Hepatocyte (in vitro differentiated cells): ENCODE measurements around the gene OR2D3. TPM values are rescaled to one million over a fixed set of nuclear protein-coding genes. Genes with fewer than 3 reads are reported as not detected.
"Not testable (repeated sequence)": the region's sequence is repeated elsewhere in the genome, so short reads cannot be mapped to it uniquely, and the experiment has no call there.

Experiments
- DNase-seq: peaks from one replicate; pipeline ENCODE4 v3.0.0-alpha.2; 2016; ENCODE audit warnings: low spot score
- H2AFZ ChIP-seq: fragments of 200-600 bp; sonication (generic); 2 replicates; pipeline ENCODE4 v1.6.0; 2016; ENCODE audit warnings: antibody characterized with exemption, mild to moderate bottlenecking
- H3K27ac ChIP-seq: fragments of 200-600 bp; sonication (generic); 2 replicates; pipeline ENCODE4 v1.5.1; 2016; ENCODE audit warnings: mild to moderate bottlenecking
- H3K27me3 ChIP-seq: fragments of 200-600 bp; sonication (generic); 2 replicates; pipeline ENCODE4 v1.6.1; 2016
- H3K36me3 ChIP-seq: fragments of 200-600 bp; sonication (generic); replicated peaks from 2 replicates; pipeline ENCODE4 v1.5.1; 2016; ENCODE audit warnings: low read depth; ENCODE audit not compliant: insufficient read depth
- H3K4me1 ChIP-seq: fragments of 200-600 bp; sonication (generic); 2 replicates; pipeline ENCODE4 v1.5.1; 2016; ENCODE audit warnings: mild to moderate bottlenecking, moderate library complexity; ENCODE audit not compliant: insufficient read depth
- H3K4me2 ChIP-seq: fragments of 200-600 bp; sonication (generic); 2 replicates; pipeline ENCODE4 v1.6.0; 2016
- H3K4me3 ChIP-seq: fragments of 200-600 bp; sonication (generic); 2 replicates; pipeline ENCODE4 v1.5.1; 2016; ENCODE audit warnings: mild to moderate bottlenecking
- H3K79me2 ChIP-seq: fragments of 200-600 bp; sonication (generic); 2 replicates; pipeline ENCODE4 v1.6.0; 2017; ENCODE audit warnings: mild to moderate bottlenecking
- H3K9me2 ChIP-seq: fragments of 200-600 bp; sonication (generic); replicated peaks from 2 replicates; pipeline ENCODE4 v1.6.0; 2017; ENCODE audit warnings: mild to moderate bottlenecking; ENCODE audit not compliant: insufficient read depth
- H3K9me3 ChIP-seq: fragments of 200-600 bp; sonication (generic); 2 replicates; pipeline ENCODE4 v1.5.1; 2016; ENCODE audit warnings: low read depth, mild to moderate bottlenecking
- H4K20me1 ChIP-seq: fragments of 200-600 bp; sonication (generic); 2 replicates; pipeline ENCODE4 v1.6.0; 2016; ENCODE audit warnings: mild to moderate bottlenecking; ENCODE audit not compliant: insufficient read depth, poor library complexity, severe bottlenecking
- CTCF ChIP-seq: fragments of 200-600 bp; sonication (generic); IDR thresholded peaks from 2 replicates; pipeline ENCODE4 v1.5.1; 2016; ENCODE audit warnings: antibody characterized with exemption, mild to moderate bottlenecking; ENCODE audit not compliant: poor library complexity
- EZH2 ChIP-seq: fragments of 200-600 bp; sonication (generic); IDR thresholded peaks from 2 replicates; pipeline ENCODE4 v1.6.1; 2016; ENCODE audit warnings: antibody characterized with exemption, mild to moderate bottlenecking, borderline replicate concordance
- EZH2phosphoT487 ChIP-seq: fragments of 200-600 bp; sonication (generic); IDR thresholded peaks from one replicate; pipeline ENCODE4 v1.6.1; 2018; ENCODE audit warnings: antibody characterized with exemption, mild to moderate bottlenecking, low read depth, moderate library complexity; ENCODE audit not compliant: unreplicated experiment, severe bottlenecking
- WGBS: methylation state at CpG from one replicate; pipeline ENCODE4 v1.1.6; 2016; ENCODE audit warnings: low lambda C conversion rate; ENCODE audit errors: missing lambda C conversion rate; 5-methylcytosine and 5-hydroxymethylcytosine counted together
- polyA plus RNA-seq: library from polyadenylated mRNA; unstranded; fragments of >200 nt; fragmentation: Nextera tagmentation; extraction: Ambion mirVana; gene quantifications from 2 replicates; pipeline ENCODE4 v1.2.1, GENCODE V29; 2016
- total RNA-seq: library from RNA; depleted of rRNA; stranded (reverse); fragments of >200 nt; gene quantifications from 2 replicates; pipeline ENCODE4 v1.2.3, GENCODE V29; 2014

The OR2D3 gene
- total and polyA plus RNA-seq, 2 experiments from 2014 or later, result not detected

GRCh38 chr11:6931146-6931713, 10.4 kb downstream of the OR2D3 start:
- 85% methylated on average over 3 of the region's 3 CpGs for WGBS
- no peaks in the 10 kb centered on the region for H3K79me2 ChIP-seq
- no peak for DNase-seq
- no peak overlapping the region for H3K27ac ChIP-seq
- no peaks in the 10 kb centered on the region for H4K20me1 ChIP-seq
- peaks cover 9% of the 10 kb centered on the region for H3K4me1 ChIP-seq
- H2AFZ ChIP-seq, result no peak overlapping the region
- no peaks in the 10 kb centered on the region for H3K9me3 ChIP-seq
- H3K27me3 ChIP-seq, result no peaks in the 10 kb centered on the region
- no peak overlapping the region for H3K4me2 ChIP-seq
- no peaks in the 10 kb centered on the region for H3K36me3 ChIP-seq
- no peak overlapping the region for H3K4me3 ChIP-seq
- no peak for TF ChIP-seq CTCF
- no peak for TF ChIP-seq EZH2phosphoT487
- TF ChIP-seq EZH2, result no peak
- no peaks in the 10 kb centered on the region for H3K9me2 ChIP-seq

- H3K36me3 ChIP-seq, result no peaks in the 10 kb centered on the region
- WGBS, result 90% methylated on average over 7 of the region's 7 CpGs
- H4K20me1 ChIP-seq, result no peaks in the 10 kb centered on the region
- no peaks in the 10 kb centered on the region for H3K9me3 ChIP-seq
- H3K9me2 ChIP-seq, result no peaks in the 10 kb centered on the region
- no peaks in the 10 kb centered on the region for H3K27me3 ChIP-seq
- no peak for DNase-seq
- no peak overlapping the region for H3K27ac ChIP-seq
- peaks cover 8% of the 10 kb centered on the region for H3K4me1 ChIP-seq
- no peaks in the 10 kb centered on the region for H3K79me2 ChIP-seq
- H3K4me2 ChIP-seq, result no peak overlapping the region
- no peak overlapping the region for H2AFZ ChIP-seq
- TF ChIP-seq CTCF (no peak), EZH2phosphoT487 (no peak), EZH2 (no peak)
- no peak overlapping the region for H3K4me3 ChIP-seq
Measured at GRCh38 chr11:6932145-6932544, 11.3 kb downstream of the OR2D3 start.

GRCh38 chr11:6941970-6942369, 21.2 kb downstream of the OR2D3 start:
- Histone ChIP-seq H3K9me3 (no peaks in the 10 kb centered on the region), H3K27ac (no peak overlapping the region), H4K20me1 (no peaks in the 10 kb centered on the region), H2AFZ (no peak overlapping the region), H3K4me1 (no peaks in the 10 kb centered on the region), H3K36me3 (no peaks in the 10 kb centered on the region), H3K4me3 (no peak overlapping the region), H3K9me2 (no peaks in the 10 kb centered on the region), H3K79me2 (no peaks in the 10 kb centered on the region), H3K27me3 (no peaks in the 10 kb centered on the region), H3K4me2 (no peak overlapping the region)
- no peak for DNase-seq
- TF ChIP-seq CTCF (no peak), EZH2 (no peak), EZH2phosphoT487 (no peak)

- no peak overlapping the region for H3K27ac ChIP-seq
- H3K79me2 ChIP-seq, result no peaks in the 10 kb centered on the region
- H3K9me3 ChIP-seq, result no peaks in the 10 kb centered on the region
- no peak overlapping the region for H3K4me2 ChIP-seq
- no peaks in the 10 kb centered on the region for H3K9me2 ChIP-seq
- no peak overlapping the region for H3K4me3 ChIP-seq
- DNase-seq, result no peak
- H3K4me1 ChIP-seq, result no peaks in the 10 kb centered on the region
- 85% methylated on average over 3 of the region's 3 CpGs for WGBS
- H2AFZ ChIP-seq, result no peak overlapping the region
- TF ChIP-seq CTCF, result no peak
- no peak for TF ChIP-seq EZH2
- TF ChIP-seq EZH2phosphoT487, result no peak
- H3K36me3 ChIP-seq, result no peaks in the 10 kb centered on the region
- no peaks in the 10 kb centered on the region for H3K27me3 ChIP-seq
- no peaks in the 10 kb centered on the region for H4K20me1 ChIP-seq
Measured at GRCh38 chr11:6943131-6943530, 22.3 kb downstream of the OR2D3 start.

- H3K4me3 ChIP-seq, H3K27ac ChIP-seq, H3K27me3 ChIP-seq, H3K4me2 ChIP-seq, H3K9me3 ChIP-seq, H3K36me3 ChIP-seq, H3K4me1 ChIP-seq, H4K20me1 ChIP-seq, H3K79me2 ChIP-seq, H3K9me2 ChIP-seq, H2AFZ ChIP-seq, DNase-seq: not testable (repeated sequence)
- WGBS, result 97% methylated on average over 9 of the region's 10 CpGs
Measured at GRCh38 chr11:6954248-6954647, 33.4 kb downstream of the OR2D3 start.
